ENCODE data around the gene MPPED1.

The MPPED1 gene

DNA sequence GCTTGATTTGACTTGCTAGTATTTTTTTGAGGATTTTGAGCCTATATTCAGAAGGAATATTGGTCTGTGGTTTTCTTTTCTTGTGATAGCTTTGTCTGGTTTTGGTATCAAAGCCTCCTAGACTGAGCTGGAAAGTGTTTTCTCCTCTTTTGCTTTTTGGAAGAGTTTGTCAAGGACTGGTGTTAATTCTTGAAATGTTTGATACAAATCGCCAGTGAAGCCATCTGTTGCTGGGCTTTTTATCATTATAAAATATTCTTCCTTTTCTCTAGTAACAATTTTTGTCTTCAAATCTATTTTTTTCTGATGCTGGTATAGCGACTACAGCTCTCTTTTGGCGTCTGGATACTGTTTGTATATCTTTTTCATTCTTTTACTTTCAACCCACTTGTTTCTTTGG lies 45.2 kb downstream of the MPPED1 start:
- Histone ChIP-seq H3K9ac (ENCODE audit: low read depth, low read length, poor library complexity, severe bottlenecking) (no peak overlapping the region), H3K79me2 (ENCODE audit: insufficient read depth, low read length) (no peaks in the 10 kb centered on the region), H4K20me1 (ENCODE audit: insufficient read depth, low read length, poor library complexity, severe bottlenecking) (no peaks in the 10 kb centered on the region), H3K9me3 (ENCODE audit: insufficient read depth, low read depth, low read length) (no peaks in the 10 kb centered on the region), H2AFZ (ENCODE audit: low read length) (no peak overlapping the region), H3K4me1 (ENCODE audit: insufficient read depth, low read length, poor library complexity, severe bottlenecking) (no peaks in the 10 kb centered on the region), H3K27me3 (ENCODE audit: insufficient read depth, low read length, poor library complexity, severe bottlenecking) (no peaks in the 10 kb centered on the region), H3K4me3 (ENCODE audit: low read length, poor library complexity, severe bottlenecking) (no peak overlapping the region), H3F3A (ENCODE audit: low read depth) (no peaks in the 10 kb centered on the region), H3K4me2 (ENCODE audit: low read depth, low read length, poor library complexity, severe bottlenecking) (no peak overlapping the region), H3K9me2 (replicated peaks; ENCODE audit: low read depth, low read length) (no peaks in the 10 kb centered on the region), H3K36me3 (ENCODE audit: insufficient read depth, low read length) (no peaks in the 10 kb centered on the region)
- TF ChIP-seq EZH2phosphoT487 (IDR thresholded peaks at IDR 0.05; ENCODE audit: borderline replicate concordance) = no peak
- TF ChIP-seq, protein P1, sequence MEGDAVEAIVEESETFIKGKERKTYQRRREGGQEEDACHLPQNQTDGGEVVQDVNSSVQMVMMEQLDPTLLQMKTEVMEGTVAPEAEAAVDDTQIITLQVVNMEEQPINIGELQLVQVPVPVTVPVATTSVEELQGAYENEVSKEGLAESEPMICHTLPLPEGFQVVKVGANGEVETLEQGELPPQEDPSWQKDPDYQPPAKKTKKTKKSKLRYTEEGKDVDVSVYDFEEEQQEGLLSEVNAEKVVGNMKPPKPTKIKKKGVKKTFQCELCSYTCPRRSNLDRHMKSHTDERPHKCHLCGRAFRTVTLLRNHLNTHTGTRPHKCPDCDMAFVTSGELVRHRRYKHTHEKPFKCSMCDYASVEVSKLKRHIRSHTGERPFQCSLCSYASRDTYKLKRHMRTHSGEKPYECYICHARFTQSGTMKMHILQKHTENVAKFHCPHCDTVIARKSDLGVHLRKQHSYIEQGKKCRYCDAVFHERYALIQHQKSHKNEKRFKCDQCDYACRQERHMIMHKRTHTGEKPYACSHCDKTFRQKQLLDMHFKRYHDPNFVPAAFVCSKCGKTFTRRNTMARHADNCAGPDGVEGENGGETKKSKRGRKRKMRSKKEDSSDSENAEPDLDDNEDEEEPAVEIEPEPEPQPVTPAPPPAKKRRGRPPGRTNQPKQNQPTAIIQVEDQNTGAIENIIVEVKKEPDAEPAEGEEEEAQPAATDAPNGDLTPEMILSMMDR (conservative IDR thresholded peaks at IDR 0.05; ENCODE audit: low read length) = no peak

DNA sequence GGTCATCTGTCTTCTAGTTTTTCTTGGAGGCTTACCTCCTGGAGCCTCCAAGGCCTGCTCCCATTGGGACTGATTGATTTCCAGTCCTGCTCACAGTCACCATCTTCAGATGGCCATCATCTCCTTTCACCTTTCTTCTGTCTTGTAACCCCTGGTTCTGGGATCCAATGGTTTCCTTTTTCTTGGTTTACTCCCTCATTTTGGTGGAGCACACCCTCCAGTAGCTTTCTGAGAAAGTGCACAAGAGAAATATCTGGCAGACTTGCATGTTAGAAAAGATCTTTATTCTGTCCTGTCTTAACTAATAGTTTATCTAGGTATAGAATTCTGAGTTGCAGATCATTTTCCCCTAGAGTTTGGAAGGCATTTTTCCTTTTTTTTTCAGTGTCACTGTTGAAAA lies 50.9 kb downstream of the MPPED1 start:
- TF ChIP-seq, protein P1 (conservative IDR thresholded peaks at IDR 0.05; ENCODE audit: low read length) = no peak
- no peak for TF ChIP-seq EZH2phosphoT487 (IDR thresholded peaks at IDR 0.05; ENCODE audit: borderline replicate concordance)
- no peaks in the 10 kb centered on the region for H4K20me1 ChIP-seq (ENCODE audit: insufficient read depth, low read length, poor library complexity, severe bottlenecking)
- no peaks in the 10 kb centered on the region for H3K9me2 ChIP-seq (replicated peaks; ENCODE audit: low read depth, low read length)
- no peaks in the 10 kb centered on the region for H3K9me3 ChIP-seq (ENCODE audit: insufficient read depth, low read depth, low read length)
- H3F3A ChIP-seq (ENCODE audit: low read depth) = no peaks in the 10 kb centered on the region
- H3K36me3 ChIP-seq (ENCODE audit: insufficient read depth, low read length) = no peaks in the 10 kb centered on the region
- no peak overlapping the region for H3K9ac ChIP-seq (ENCODE audit: low read depth, low read length, poor library complexity, severe bottlenecking)
- H2AFZ ChIP-seq (ENCODE audit: low read length) = no peak overlapping the region
- no peaks in the 10 kb centered on the region for H3K4me1 ChIP-seq (ENCODE audit: insufficient read depth, low read length, poor library complexity, severe bottlenecking)
- no peak overlapping the region for H3K4me2 ChIP-seq (ENCODE audit: low read depth, low read length, poor library complexity, severe bottlenecking)
- H3K27me3 ChIP-seq (ENCODE audit: insufficient read depth, low read length, poor library complexity, severe bottlenecking) = no peaks in the 10 kb centered on the region
- no peak overlapping the region for H3K4me3 ChIP-seq (ENCODE audit: low read length, poor library complexity, severe bottlenecking)
- no peaks in the 10 kb centered on the region for H3K79me2 ChIP-seq (ENCODE audit: insufficient read depth, low read length)

DNA sequence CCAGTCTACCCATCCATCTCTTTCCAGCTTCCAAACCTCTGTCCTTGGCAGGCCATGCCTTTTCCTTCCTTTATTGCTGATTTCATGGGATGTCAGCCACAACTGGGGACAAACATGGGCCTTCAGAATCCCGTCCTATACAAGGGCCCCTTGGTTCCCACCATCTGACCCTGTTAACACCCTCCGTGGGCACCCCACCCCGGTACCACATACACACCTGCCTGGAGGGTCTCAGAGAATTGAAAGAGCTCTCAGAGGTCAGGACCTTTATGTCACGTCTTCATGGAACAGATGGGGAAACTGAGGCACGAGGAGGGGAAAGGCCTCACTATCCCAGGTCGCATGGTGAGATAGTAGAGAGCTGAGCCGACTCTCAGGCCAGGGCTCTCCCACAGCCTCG lies 53.0 kb downstream of the MPPED1 start:
- Histone ChIP-seq H3K9me3 (ENCODE audit: insufficient read depth, low read depth, low read length) (no peaks in the 10 kb centered on the region), H3K79me2 (ENCODE audit: insufficient read depth, low read length) (no peaks in the 10 kb centered on the region), H3K9ac (ENCODE audit: low read depth, low read length, poor library complexity, severe bottlenecking) (no peak overlapping the region), H3K9me2 (replicated peaks; ENCODE audit: low read depth, low read length) (no peaks in the 10 kb centered on the region), H4K20me1 (ENCODE audit: insufficient read depth, low read length, poor library complexity, severe bottlenecking) (no peaks in the 10 kb centered on the region), H3K4me1 (ENCODE audit: insufficient read depth, low read length, poor library complexity, severe bottlenecking) (no peaks in the 10 kb centered on the region), H3K27me3 (ENCODE audit: insufficient read depth, low read length, poor library complexity, severe bottlenecking) (no peaks in the 10 kb centered on the region), H3K4me2 (ENCODE audit: low read depth, low read length, poor library complexity, severe bottlenecking) (no peak overlapping the region), H3K36me3 (ENCODE audit: insufficient read depth, low read length) (no peaks in the 10 kb centered on the region), H3K4me3 (ENCODE audit: low read length, poor library complexity, severe bottlenecking) (no peak overlapping the region), H3F3A (ENCODE audit: low read depth) (no peaks in the 10 kb centered on the region), H2AFZ (ENCODE audit: low read length) (no peak overlapping the region)
- TF ChIP-seq EZH2phosphoT487 (IDR thresholded peaks at IDR 0.05; ENCODE audit: borderline replicate concordance) = no peak
- TF ChIP-seq, protein P1 (conservative IDR thresholded peaks at IDR 0.05; ENCODE audit: low read length) = no peak

Measured in Loucy (cell line).